ENCODE results near the gene AGAP2. TPM values are rescaled to one million over a fixed set of nuclear protein-coding genes. Genes with fewer than 3 reads are reported as not detected.

The AGAP2 gene
- total RNA-seq, 1 experiment from 2014 or later: 5.3 TPM

GRCh38 chr12:57712701-57713100, 25.8 kb downstream of the AGAP2 start:
- Histone ChIP-seq H4K91ac (ENCODE audit: insufficient read length, low read depth, low read length) (no peak overlapping the region), H2BK120ac (ENCODE audit: low read depth, low read length, poor library complexity, severe bottlenecking) (no peak overlapping the region), H3K79me1 (ENCODE audit: insufficient read depth, low read depth, low read length, poor library complexity, severe bottlenecking) (no peaks in the 10 kb centered on the region), H4K20me1 (ENCODE audit: control insufficient read depth, insufficient read depth, insufficient read length) (no peaks in the 10 kb centered on the region), H3K9ac (ENCODE audit: extremely low read depth, insufficient read length, low read length) (no peak overlapping the region), H4K5ac (ENCODE audit: insufficient read length, low read depth, low read length) (no peak overlapping the region), H2BK12ac (ENCODE audit: insufficient read length, low read depth, low read length) (no peak overlapping the region), H3K9me3 (ENCODE audit: control insufficient read depth, low read depth, low read length) (no peaks in the 10 kb centered on the region), H3K23me2 (ENCODE audit: insufficient read length, low read depth, low read length, poor library complexity, severe bottlenecking) (no peaks in the 10 kb centered on the region), H3K79me2 (ENCODE audit: insufficient read depth, low read length) (no peaks in the 10 kb centered on the region), H3K27ac (ENCODE audit: insufficient read length, low read depth, low read length) (no peak overlapping the region), H3K4ac (ENCODE audit: low read depth, low read length) (no peak overlapping the region), H2BK20ac (ENCODE audit: low read depth, low read length, poor library complexity, severe bottlenecking) (no peak overlapping the region), H4K8ac (replicated peaks; ENCODE audit: insufficient read length, low read depth, low read length) (no peak overlapping the region), H2BK5ac (ENCODE audit: insufficient read length, low read length) (no peak overlapping the region), H3K14ac (ENCODE audit: insufficient read depth, low read length) (no peak overlapping the region), H3K27me3 (ENCODE audit: insufficient read depth, low read length) (no peaks in the 10 kb centered on the region), H3K18ac (ENCODE audit: insufficient read length, low read depth, low read length) (no peak overlapping the region), H2AFZ (ENCODE audit: low read length) (no peak overlapping the region), H2AK5ac (ENCODE audit: insufficient read length, low read length) (no peak overlapping the region), H3K56ac (ENCODE audit: insufficient read length, low read depth, low read length) (no peak overlapping the region), H3K23ac (ENCODE audit: insufficient read length, low read depth, low read length) (no peak overlapping the region), H3K4me1 (ENCODE audit: insufficient read depth, low read length) (no peaks in the 10 kb centered on the region), H2BK15ac (ENCODE audit: low read depth, low read length) (no peak overlapping the region), H3T11ph (ENCODE audit: low read length) (no peak overlapping the region), H3K4me2 (ENCODE audit: insufficient read depth, insufficient read length, low read length) (no peak overlapping the region)
- no peak for DNase-seq
- Mint-ChIP-seq H3K9me3 (no peaks in the 10 kb centered on the region), H3K27ac (no peak overlapping the region), H3K36me3 (ENCODE audit: insufficient read depth in 1 of 3, low read depth in 3 of 3) (peaks cover 5 to 25% (median 5%) of the 10 kb centered on the region in 3 experiments; a peak in 5 of 7 replicates), H3K27me3 (ENCODE audit: low read depth) (no peaks in the 10 kb centered on the region), H3K4me1 (no peaks in the 10 kb centered on the region), H3K4me3 (no peak overlapping the region)
- no CpG with 5 or more reads among the region's 3 CpGs for WGBS (ENCODE audit: extremely low coverage, insufficient read length, low lambda C conversion rate)
- TF ChIP-seq, protein P1, sequence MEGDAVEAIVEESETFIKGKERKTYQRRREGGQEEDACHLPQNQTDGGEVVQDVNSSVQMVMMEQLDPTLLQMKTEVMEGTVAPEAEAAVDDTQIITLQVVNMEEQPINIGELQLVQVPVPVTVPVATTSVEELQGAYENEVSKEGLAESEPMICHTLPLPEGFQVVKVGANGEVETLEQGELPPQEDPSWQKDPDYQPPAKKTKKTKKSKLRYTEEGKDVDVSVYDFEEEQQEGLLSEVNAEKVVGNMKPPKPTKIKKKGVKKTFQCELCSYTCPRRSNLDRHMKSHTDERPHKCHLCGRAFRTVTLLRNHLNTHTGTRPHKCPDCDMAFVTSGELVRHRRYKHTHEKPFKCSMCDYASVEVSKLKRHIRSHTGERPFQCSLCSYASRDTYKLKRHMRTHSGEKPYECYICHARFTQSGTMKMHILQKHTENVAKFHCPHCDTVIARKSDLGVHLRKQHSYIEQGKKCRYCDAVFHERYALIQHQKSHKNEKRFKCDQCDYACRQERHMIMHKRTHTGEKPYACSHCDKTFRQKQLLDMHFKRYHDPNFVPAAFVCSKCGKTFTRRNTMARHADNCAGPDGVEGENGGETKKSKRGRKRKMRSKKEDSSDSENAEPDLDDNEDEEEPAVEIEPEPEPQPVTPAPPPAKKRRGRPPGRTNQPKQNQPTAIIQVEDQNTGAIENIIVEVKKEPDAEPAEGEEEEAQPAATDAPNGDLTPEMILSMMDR (conservative IDR thresholded peaks at IDR 0.05): no peak

Data from H9 (cell line).